Glutamatergic neuron (in vitro differentiated cells): ENCODE results near the gene CHST11. TPM values are rescaled to one million over a fixed set of nuclear protein-coding genes. Genes with fewer than 3 reads are reported as not detected.
A peak's percentile ranks its signal among the peaks of the same experiment; 100 is the strongest.

Experiments used
- DNase-seq: peaks from one replicate; pipeline ENCODE4 v3.0.0; 2022
- H3K27ac Mint-ChIP-seq: one replicate; pipeline ENCODE4 v1.8.0; 2020; ENCODE audit warnings: mild to moderate bottlenecking, mixed read lengths, inconsistent platforms; ENCODE audit not compliant: unreplicated experiment
- H3K27me3 Mint-ChIP-seq: one replicate; pipeline ENCODE4 v1.8.0; 2020; ENCODE audit warnings: mild to moderate bottlenecking, moderate library complexity, mixed read lengths, inconsistent platforms; ENCODE audit not compliant: unreplicated experiment
- H3K36me3 Mint-ChIP-seq: one replicate; pipeline ENCODE4 v1.8.0; 2020; ENCODE audit warnings: mild to moderate bottlenecking, mixed read lengths, inconsistent platforms; ENCODE audit not compliant: unreplicated experiment
- H3K4me1 Mint-ChIP-seq: one replicate; pipeline ENCODE4 v1.8.0; 2020; ENCODE audit warnings: mild to moderate bottlenecking, low read depth, mixed read lengths, inconsistent platforms; ENCODE audit not compliant: unreplicated experiment
- H3K4me3 Mint-ChIP-seq: one replicate; pipeline ENCODE4 v1.8.0; 2020; ENCODE audit warnings: mild to moderate bottlenecking, mixed read lengths, inconsistent platforms; ENCODE audit not compliant: unreplicated experiment
- H3K9me3 Mint-ChIP-seq: one replicate; pipeline ENCODE4 v1.8.0; 2020; ENCODE audit warnings: mild to moderate bottlenecking, moderate library complexity, mixed read lengths, inconsistent platforms; ENCODE audit not compliant: unreplicated experiment
- CTCF ChIP-seq: fragments of 200-600 bp; sonication (generic); IDR thresholded peaks from one replicate; pipeline ENCODE4 v1.5.0; 2021; ENCODE audit not compliant: partially characterized antibody, unreplicated experiment
- total RNA-seq: library from RNA; stranded (reverse); fragmentation: NEBNext Ultra II Directional; extraction: Animal tissue kit (Norgen Biotek cat#: 25700); gene quantifications from one replicate; pipeline ENCODE4 v1.2.1, GENCODE V29; 2021; ENCODE audit not compliant: unreplicated experiment

Gene CHST11
- total RNA-seq, 1 donor from 2014 or later: 11.5 TPM

- Mint-ChIP-seq H3K9me3 (peaks cover 4% of the 10 kb centered on the region), H3K4me3 (peak overlapping the region; percentile 98), H3K36me3 (no peaks in the 10 kb centered on the region), H3K27ac (peak overlapping the region; percentile 80), H3K27me3 (peaks cover 8% of the 10 kb centered on the region), H3K4me1 (peaks cover 5% of the 10 kb centered on the region)
- DNase-seq: peak; percentile 43
- no peak for TF ChIP-seq CTCF
Observed at GRCh38 chr12:104457746-104458693, 1.3 kb downstream of the CHST11 start.

- peaks cover 5% of the 10 kb centered on the region for H3K4me1 Mint-ChIP-seq
- peaks cover 8% of the 10 kb centered on the region for H3K27me3 Mint-ChIP-seq
- no peak for TF ChIP-seq CTCF
- DNase-seq: no peak
- no peaks in the 10 kb centered on the region for H3K36me3 Mint-ChIP-seq
- H3K9me3 Mint-ChIP-seq: peaks cover 4% of the 10 kb centered on the region
- H3K27ac Mint-ChIP-seq: no peak overlapping the region
- H3K4me3 Mint-ChIP-seq: peak overlapping the region; percentile 89
Observed at GRCh38 chr12:104458694-104459367, 2.1 kb downstream of the CHST11 start.

GRCh38 chr12:104459368-104459909 is 2.7 kb downstream of the CHST11 start:
- Mint-ChIP-seq H3K9me3 (peaks cover 4% of the 10 kb centered on the region), H3K4me3 (peak overlapping the region; percentile 89), H3K27ac (no peak overlapping the region), H3K36me3 (no peaks in the 10 kb centered on the region), H3K4me1 (peaks cover 5% of the 10 kb centered on the region), H3K27me3 (peaks cover 8% of the 10 kb centered on the region)
- DNase-seq: no peak
- no peak for TF ChIP-seq CTCF

- Mint-ChIP-seq H3K36me3 (no peaks in the 10 kb centered on the region), H3K4me3 (peak overlapping the region; percentile 34), H3K27me3 (peaks cover 8% of the 10 kb centered on the region), H3K4me1 (peaks cover 5% of the 10 kb centered on the region), H3K9me3 (peaks cover 4% of the 10 kb centered on the region), H3K27ac (no peak overlapping the region)
- no peak for TF ChIP-seq CTCF
- DNase-seq: no peak
Observed at GRCh38 chr12:104460041-104460719, 3.4 kb downstream of the CHST11 start.
